Smooth muscle cell (in vitro differentiated cells): ENCODE results near the gene KCNMA1. TPM values are rescaled to one million over a fixed set of nuclear protein-coding genes. Genes with fewer than 3 reads are reported as not detected.

Source experiments
- DNase-seq: peaks from one replicate; lab custom pipeline; 2025; ENCODE audit not compliant: unreplicated experiment; lab: John Stamatoyannopoulos, UW
- H2AFZ ChIP-seq: fragments of 200-600 bp; sonication (generic); 2 replicates; pipeline ENCODE4 v1.6.0; 2016; ENCODE audit warnings: antibody characterized with exemption, low read depth, mild to moderate bottlenecking
- H3F3A ChIP-seq: fragments of 200-600 bp; sonication (generic); 2 replicates; pipeline ENCODE4 v1.6.0; 2017; ENCODE audit warnings: antibody characterized with exemption, low read depth
- H3K27ac ChIP-seq: fragments of 200-600 bp; sonication (generic); 2 replicates; pipeline ENCODE4 v1.5.1; 2016; ENCODE audit warnings: low read depth, mild to moderate bottlenecking
- H3K27me3 ChIP-seq: fragments of 200-600 bp; sonication (generic); 2 replicates; pipeline ENCODE4 v1.6.1; 2016; ENCODE audit warnings: low read depth, mild to moderate bottlenecking
- H3K36me3 ChIP-seq: fragments of 200-600 bp; sonication (generic); 2 replicates; pipeline ENCODE4 v1.5.1; 2016; ENCODE audit warnings: low read depth
- H3K4me1 ChIP-seq: fragments of 200-600 bp; sonication (generic); 2 replicates; pipeline ENCODE4 v1.5.1; 2016; ENCODE audit warnings: low read depth
- H3K4me2 ChIP-seq: fragments of 200-600 bp; sonication (generic); 2 replicates; pipeline ENCODE4 v1.6.0; 2016; ENCODE audit warnings: mild to moderate bottlenecking
- H3K4me3 ChIP-seq: fragments of 200-600 bp; sonication (generic); 2 replicates; pipeline ENCODE4 v1.5.1; 2016; ENCODE audit warnings: mild to moderate bottlenecking
- H3K79me2 ChIP-seq: fragments of 200-600 bp; sonication (generic); 2 replicates; pipeline ENCODE4 v1.6.0; 2016; ENCODE audit warnings: low read depth, mild to moderate bottlenecking
- H3K9ac ChIP-seq: fragments of 200-600 bp; sonication (generic); 2 replicates; pipeline ENCODE4 v1.6.0; 2016; ENCODE audit warnings: low read depth
- H3K9me3 ChIP-seq: fragments of 200-600 bp; sonication (generic); replicated peaks from 2 replicates; pipeline ENCODE4 v1.5.1; 2016; ENCODE audit warnings: low read depth
- H4K20me1 ChIP-seq: fragments of 200-600 bp; sonication (generic); 2 replicates; pipeline ENCODE4 v1.6.0; 2016; ENCODE audit warnings: low read depth
- CTCF ChIP-seq: fragments of 200-600 bp; sonication (generic); IDR thresholded peaks from 2 replicates; pipeline ENCODE4 v1.5.1; 2017; ENCODE audit warnings: borderline replicate concordance, mild to moderate bottlenecking, antibody characterized with exemption; ENCODE audit not compliant: insufficient read depth, poor library complexity, severe bottlenecking
- WGBS: methylation state at CpG from one replicate; pipeline ENCODE4 v1.1.7; 2016; ENCODE audit warnings: low lambda C conversion rate; 5-methylcytosine and 5-hydroxymethylcytosine counted together
- polyA plus RNA-seq: library from polyadenylated mRNA; unstranded; fragments of >200 nt; fragmentation: Nextera tagmentation; extraction: Ambion mirVana; gene quantifications from 2 replicates; pipeline ENCODE4 v1.2.1, GENCODE V29; 2016
- total RNA-seq: library from RNA; depleted of rRNA; stranded (reverse); fragments of >200 nt; gene quantifications from 2 replicates; pipeline ENCODE4 v1.2.3, GENCODE V29; 2014

KCNMA1 gene
- total and polyA plus RNA-seq, 2 experiments from 2014 or later, result 9.1 to 23.4 TPM

- no peak for DNase-seq
- H3K79me2 ChIP-seq, result no peaks in the 10 kb centered on the region
- H3K9ac ChIP-seq, result no peak overlapping the region
- H3K4me3 ChIP-seq, result no peak overlapping the region
- H3K4me1 ChIP-seq, result peaks cover 11% of the 10 kb centered on the region
- H3K9me3 ChIP-seq, result no peaks in the 10 kb centered on the region
- no peaks in the 10 kb centered on the region for H4K20me1 ChIP-seq
- H3K4me2 ChIP-seq, result no peak overlapping the region
- no peak for TF ChIP-seq CTCF
- no peaks in the 10 kb centered on the region for H3K36me3 ChIP-seq
- H3K27ac ChIP-seq, result no peak overlapping the region
- H3K27me3 ChIP-seq, result no peaks in the 10 kb centered on the region
- no peak overlapping the region for H2AFZ ChIP-seq
- 90% methylated on average over 1 of the region's 1 CpG for WGBS
- no peaks in the 10 kb centered on the region for H3F3A ChIP-seq
These were observed 647.0 kb downstream of the KCNMA1 start for GRCh38 chr10:76990561-76990960.

- no peaks in the 10 kb centered on the region for H3K4me1 ChIP-seq
- no peaks in the 10 kb centered on the region for H3F3A ChIP-seq
- 8% methylated on average over 6 of the region's 6 CpGs for WGBS
- H2AFZ ChIP-seq, result no peak overlapping the region
- H3K4me2 ChIP-seq, result no peak overlapping the region
- no peaks in the 10 kb centered on the region for H4K20me1 ChIP-seq
- H3K27ac ChIP-seq, result no peak overlapping the region
- no peak overlapping the region for H3K9ac ChIP-seq
- peak; percentile 96 for TF ChIP-seq CTCF
- DNase-seq, result peak; percentile 6
- H3K79me2 ChIP-seq, result no peaks in the 10 kb centered on the region
- H3K27me3 ChIP-seq, result no peaks in the 10 kb centered on the region
- H3K9me3 ChIP-seq, result no peaks in the 10 kb centered on the region
- no peak overlapping the region for H3K4me3 ChIP-seq
- no peaks in the 10 kb centered on the region for H3K36me3 ChIP-seq
These were observed 652.8 kb downstream of the KCNMA1 start for GRCh38 chr10:76984559-76985443.

- TF ChIP-seq CTCF, result no peak
- no peak overlapping the region for H3K4me3 ChIP-seq
- no peaks in the 10 kb centered on the region for H3K36me3 ChIP-seq
- H3K79me2 ChIP-seq, result no peaks in the 10 kb centered on the region
- no peaks in the 10 kb centered on the region for H3F3A ChIP-seq
- H3K4me2 ChIP-seq, result no peak overlapping the region
- no peak for DNase-seq
- no peaks in the 10 kb centered on the region for H4K20me1 ChIP-seq
- WGBS, result 86% methylated on average over 3 of the region's 3 CpGs
- no peak overlapping the region for H2AFZ ChIP-seq
- H3K27me3 ChIP-seq, result no peaks in the 10 kb centered on the region
- no peaks in the 10 kb centered on the region for H3K4me1 ChIP-seq
- no peak overlapping the region for H3K9ac ChIP-seq
- H3K9me3 ChIP-seq, result no peaks in the 10 kb centered on the region
- no peak overlapping the region for H3K27ac ChIP-seq
These were observed 654.0 kb downstream of the KCNMA1 start for GRCh38 chr10:76983624-76984023.

GRCh38 chr10:76982671-76983070, 654.9 kb downstream of the KCNMA1 start:
- Histone ChIP-seq H3K4me3 (no peak overlapping the region), H3K4me1 (no peaks in the 10 kb centered on the region), H3K27me3 (no peaks in the 10 kb centered on the region), H3F3A (no peaks in the 10 kb centered on the region), H3K36me3 (no peaks in the 10 kb centered on the region), H2AFZ (no peak overlapping the region), H3K9me3 (no peaks in the 10 kb centered on the region), H3K4me2 (no peak overlapping the region), H3K27ac (no peak overlapping the region), H4K20me1 (no peaks in the 10 kb centered on the region), H3K9ac (no peak overlapping the region), H3K79me2 (no peaks in the 10 kb centered on the region)
- no peak for TF ChIP-seq CTCF
- DNase-seq, result no peak
- WGBS, result 96% methylated on average over 2 of the region's 2 CpGs
